H1 (cell line): Measurements from ENCODE around the gene SLC6A3. TPM values are rescaled to one million over a fixed set of nuclear protein-coding genes. Genes with fewer than 3 reads are reported as not detected.

Experiments
- CTCF ChIA-PET: fragments of 300-600 bp; sonication (Branson Sonifier 250); formaldehyde crosslinking; loops from one replicate; lab custom pipeline; 2021; ENCODE audit not compliant: partially characterized antibody; lab: Charles Lee
- POLR2A ChIA-PET: fragments of 300-600 bp; sonication (Branson Sonifier 250); formaldehyde crosslinking; loops from one replicate; lab custom pipeline; 2021; ENCODE audit warnings: inconsistent platforms; ENCODE audit not compliant: partially characterized antibody; lab: Charles Lee
- DNase-seq, 2 experiments: peaks; one replicate each; pipeline versions ENCODE4 v3.0.0 to v3.0.0-alpha.2; 2010 to 2022; ENCODE audit warnings: low spot score in 2 of 2, low read depth in 1 of 2, mixed read lengths in 1 of 2
- FAIRE-seq: peaks from 2 replicates; lab custom pipeline; 2011; peaks lifted over from hg19 to GRCh38; lab: Jason Lieb, UNC
- H2AFZ ChIP-seq: 2 replicates; pipeline ENCODE4 v1.8.1; 2012; ENCODE audit warnings: low read length, inconsistent platforms
- H2AK5ac ChIP-seq: 2 replicates; pipeline ENCODE4 v1.6.1; 2013; ENCODE audit warnings: low read depth, low read length
- H2BK120ac ChIP-seq: replicated peaks from 2 replicates; pipeline ENCODE3; 2013; ENCODE audit warnings: low read depth, low read length, inconsistent platforms
- H2BK12ac ChIP-seq: 2 replicates; pipeline ENCODE4 v1.6.1; 2013; ENCODE audit warnings: low read depth, low read length
- H2BK15ac ChIP-seq: 2 replicates; pipeline ENCODE4 v1.6.1; 2013; ENCODE audit warnings: low read length
- H2BK20ac ChIP-seq: 2 replicates; pipeline ENCODE4 v1.6.1; 2013; ENCODE audit warnings: low read length
- H2BK5ac ChIP-seq: 2 replicates; pipeline ENCODE4 v1.6.1; 2013; ENCODE audit warnings: low read depth, low read length
- H3K14ac ChIP-seq: 2 replicates; pipeline ENCODE4 v1.6.1; 2013; ENCODE audit warnings: inconsistent platforms; ENCODE audit not compliant: insufficient read length
- H3K18ac ChIP-seq: 2 replicates; pipeline ENCODE4 v1.6.1; 2013; ENCODE audit warnings: low read length; ENCODE audit errors: extremely low read depth
- H3K23ac ChIP-seq: 2 replicates; pipeline ENCODE4 v1.6.1; 2013; ENCODE audit warnings: inconsistent platforms; ENCODE audit not compliant: insufficient read length
- H3K23me2 ChIP-seq: 2 replicates; pipeline ENCODE4 v1.6.1; 2013; ENCODE audit warnings: low read depth, low read length
- H3K27ac ChIP-seq: 2 replicates; pipeline ENCODE4 v1.6.1; 2011; ENCODE audit warnings: low read depth, low read length, inconsistent platforms
- H3K27me3 ChIP-seq, 4 experiments: replicated peaks in 1 of 4; 1 replicate in 1 of 4; 2 replicates in 3 of 4; pipeline versions ENCODE4 v1.6.1 to v1.8.1; 2011 to 2013; ENCODE audit warnings: low read length in 3 of 4, mild to moderate bottlenecking in 3 of 4, inconsistent platforms in 2 of 4, mixed read lengths in 2 of 4, moderate library complexity in 1 of 4; ENCODE audit not compliant: control insufficient read depth in 3 of 4, insufficient read depth in 3 of 4; ENCODE audit errors: extremely low read depth in 1 of 4
- H3K36me3 ChIP-seq, 4 experiments: 2 replicates each; pipeline versions ENCODE4 v1.6.1 to v1.8.1; 2011 to 2013; ENCODE audit warnings: mild to moderate bottlenecking in 4 of 4, low read length in 3 of 4, moderate library complexity in 2 of 4, control low read depth in 1 of 4, inconsistent platforms in 1 of 4; ENCODE audit not compliant: insufficient read depth in 4 of 4, control insufficient read depth in 2 of 4
- H3K4ac ChIP-seq: replicated peaks from 2 replicates; pipeline ENCODE3; 2013; ENCODE audit warnings: low read length, low read depth, mixed read lengths, inconsistent platforms; ENCODE audit not compliant: insufficient read length
- H3K4me1 ChIP-seq, 4 experiments: replicated peaks in 1 of 4; 1 replicate in 1 of 4; 2 replicates in 3 of 4; pipeline versions ENCODE4 v1.6.1 to v1.8.1; 2011 to 2013; ENCODE audit warnings: low read length in 3 of 4, inconsistent platforms in 2 of 4, mixed read lengths in 1 of 4; ENCODE audit not compliant: insufficient read depth in 4 of 4, control insufficient read depth in 3 of 4
- H3K4me2 ChIP-seq, 2 experiments: 2 replicates each; pipeline versions ENCODE4 v1.6.1 to v1.8.1; 2011 to 2013; ENCODE audit warnings: low read depth in 2 of 2, low read length in 2 of 2, control low read depth in 1 of 2, inconsistent platforms in 1 of 2, mild to moderate bottlenecking in 1 of 2; ENCODE audit not compliant: insufficient read depth in 1 of 2
- H3K4me3 ChIP-seq, 4 experiments: fragments of 200-600, 300-600 bp in 1 of 4; sonication (generic), shearing (Covaris generic), sonication (Bioruptor Twin) in 1 of 4; 2 replicates each; pipeline versions ENCODE4 v1.5.1 to v1.8.1; 2011 to 2016; ENCODE audit warnings: low read length in 4 of 4, low read depth in 3 of 4, control low read depth in 2 of 4, inconsistent platforms in 2 of 4, mild to moderate bottlenecking in 2 of 4, mixed read lengths in 1 of 4, moderate library complexity in 1 of 4; ENCODE audit not compliant: insufficient read depth in 2 of 4; ENCODE audit errors: extremely low read depth in 1 of 4
- H3K56ac ChIP-seq: replicated peaks from 2 replicates; pipeline ENCODE3; 2013; ENCODE audit warnings: low read depth, mild to moderate bottlenecking, mixed read lengths, low read length, inconsistent platforms; ENCODE audit not compliant: insufficient read length
- H3K79me1 ChIP-seq: 2 replicates; pipeline ENCODE4 v1.6.1; 2013; ENCODE audit warnings: low read depth, low read length, control low read depth
- H3K79me2 ChIP-seq, 2 experiments: 2 replicates each; pipeline versions ENCODE4 v1.6.1 to v1.8.1; 2012 to 2013; ENCODE audit warnings: low read length in 2 of 2, mild to moderate bottlenecking in 2 of 2, inconsistent platforms in 1 of 2; ENCODE audit not compliant: insufficient read depth in 2 of 2, control insufficient read depth in 1 of 2
- H3K9ac ChIP-seq, 4 experiments: replicated peaks in 1 of 4; 1 replicate in 1 of 4; 2 replicates in 3 of 4; pipeline versions ENCODE4 v1.6.1 to v1.8.1; 2011 to 2013; ENCODE audit warnings: low read depth in 3 of 4, low read length in 3 of 4, control low read depth in 2 of 4, mild to moderate bottlenecking in 2 of 4, moderate library complexity in 2 of 4, inconsistent platforms in 1 of 4; ENCODE audit errors: extremely low read depth in 1 of 4
- H3K9me3 ChIP-seq, 2 experiments: 2 replicates each; pipeline versions ENCODE4 v1.6.1 to v1.8.1; 2012 to 2013; ENCODE audit warnings: mild to moderate bottlenecking in 2 of 2, moderate library complexity in 2 of 2, control low read depth in 1 of 2, inconsistent platforms in 1 of 2, low read depth in 1 of 2, low read length in 1 of 2, mixed read lengths in 1 of 2; ENCODE audit not compliant: insufficient read depth in 2 of 2
- H4K20me1 ChIP-seq, 2 experiments: replicated peaks in 1 of 2; 2 replicates each; pipeline versions ENCODE3 to v1.8.1; 2011 to 2013; ENCODE audit warnings: inconsistent platforms in 2 of 2, low read length in 2 of 2, mild to moderate bottlenecking in 1 of 2; ENCODE audit not compliant: insufficient read depth in 2 of 2, control insufficient read depth in 1 of 2
- H4K5ac ChIP-seq: 2 replicates; pipeline ENCODE4 v1.6.1; 2013; ENCODE audit warnings: low read length, low read depth, mixed read lengths, inconsistent platforms; ENCODE audit not compliant: insufficient read length
- H4K8ac ChIP-seq: 2 replicates; pipeline ENCODE4 v1.8.0; 2013; ENCODE audit warnings: mild to moderate bottlenecking, moderate library complexity, low read length, inconsistent platforms; ENCODE audit not compliant: insufficient read depth; ENCODE audit errors: extremely low read depth
- H4K91ac ChIP-seq: replicated peaks from 2 replicates; pipeline ENCODE3; 2013; ENCODE audit warnings: low read length, mixed read lengths, inconsistent platforms; ENCODE audit not compliant: insufficient read length
- ASH2L ChIP-seq: fragments of 200-600, 300-600 bp; sonication (generic); IDR thresholded peaks from one replicate; pipeline ENCODE4 v1.7.1; 2017; ENCODE audit warnings: low read length
- ATF3 ChIP-seq: IDR thresholded peaks from 2 replicates; pipeline ENCODE4 v1.6.1; 2011; ENCODE audit warnings: low read depth, mild to moderate bottlenecking, low read length; ENCODE audit not compliant: insufficient read depth
- BRCA1 ChIP-seq: IDR thresholded peaks from 2 replicates; pipeline ENCODE4 v1.6.1; 2012; ENCODE audit warnings: low read depth, low read length, improper control_type of control experiment
- CREB1 ChIP-seq: IDR thresholded peaks from 2 replicates; pipeline ENCODE4 v1.6.1; 2012; ENCODE audit warnings: inconsistent platforms
- EGR1 ChIP-seq: IDR thresholded peaks from 2 replicates; pipeline ENCODE4 v1.6.1; 2011; ENCODE audit warnings: low read depth, low read length, borderline replicate concordance
- JUN ChIP-seq: IDR thresholded peaks from 2 replicates; pipeline ENCODE4 v1.6.1; 2011; ENCODE audit warnings: low read depth, mild to moderate bottlenecking, improper control_type of control experiment, low read length
- KDM5A ChIP-seq: fragments of 200-600 bp; IDR thresholded peaks from 2 replicates; pipeline ENCODE4 v1.7.1; 2012; ENCODE audit warnings: mild to moderate bottlenecking, low read length, inconsistent platforms, mixed read lengths
- POLR2AphosphoS5 ChIP-seq: IDR thresholded peaks from 2 replicates; pipeline ENCODE4 v1.6.1; 2011; ENCODE audit warnings: low read depth, low read length
- POU5F1 ChIP-seq: IDR thresholded peaks from 2 replicates; pipeline ENCODE4 v1.6.1; 2011; ENCODE audit warnings: low read depth, mild to moderate bottlenecking, low read length, moderate library complexity
- RAD21 ChIP-seq, 2 experiments: IDR thresholded peaks in 1 of 2; conservative IDR thresholded peaks in 1 of 2; 2 replicates each; pipeline ENCODE4 v1.6.1; 2011; ENCODE audit warnings: low read depth in 2 of 2, low read length in 2 of 2, improper control_type of control experiment in 1 of 2, inconsistent platforms in 1 of 2, mild to moderate bottlenecking in 1 of 2, moderate library complexity in 1 of 2
- TCF12 ChIP-seq: IDR thresholded peaks from 2 replicates; pipeline ENCODE4 v1.6.1; 2011; ENCODE audit warnings: low read depth, mild to moderate bottlenecking, low read length
- TEAD4 ChIP-seq: IDR thresholded peaks from 2 replicates; pipeline ENCODE4 v1.6.1; 2012; ENCODE audit warnings: low read depth, low read length, inconsistent platforms, mixed read lengths
- YY1 ChIP-seq: IDR thresholded peaks from 2 replicates; pipeline ENCODE4 v1.6.1; 2011; ENCODE audit warnings: low read depth, mild to moderate bottlenecking, low read length
- ZNF274 ChIP-seq: IDR thresholded peaks from 2 replicates; pipeline ENCODE4 v1.7.0; 2012; ENCODE audit warnings: low read length, borderline replicate concordance; ENCODE audit errors: extremely low read depth
- WGBS, 2 experiments: shearing (Covaris generic) in 1 of 2; methylation state at CpG; one replicate each; pipeline versions ENCODE4 v1.1.6 to v1.1.7; 2013 to 2015; ENCODE audit warnings: low lambda C conversion rate in 2 of 2, mixed read lengths in 2 of 2, inconsistent platforms in 1 of 2, low coverage in 1 of 2, missing lambda C conversion rate in 1 of 2; ENCODE audit not compliant: insufficient replicate concordance in 2 of 2, insufficient coverage in 1 of 2, insufficient read length in 1 of 2; ENCODE audit errors: extremely low coverage in 1 of 2, missing lambda C conversion rate in 1 of 2; 5-methylcytosine and 5-hydroxymethylcytosine counted together
- polyA plus RNA-seq, 7 experiments: library from polyadenylated mRNA; depleted of rRNA in 3 of 7; stranded (reverse) in 5 of 7; unstranded in 2 of 7; fragments of >200 nt in 5 of 7; fragments of 200-250 nt in 2 of 7; gene quantifications; 1 replicate in 5 of 7; 2 replicates in 1 of 7; 4 replicates in 1 of 7; pipeline versions ENCODE4 v1.2.1 to v1.2.3, GENCODE V29; 2011 to 2013; ENCODE audit warnings: missing spikeins in 2 of 7, mixed read lengths in 2 of 7
- total RNA-seq: library from RNA; stranded (reverse); fragmentation: NEBNext Ultra II Directional; extraction: Animal tissue kit (Norgen Biotek cat#: 25700); gene quantifications from 2 replicates; pipeline ENCODE4 v1.2.1, GENCODE V29; 2021

Gene SLC6A3
- total and polyA plus RNA-seq, 2 of the 8 experiments (the other 6 are each of a cell fraction or from before 2014, with no cell fraction given) = 0.48 to 0.91 TPM

GRCh38 chr5:1435369-1435768 is 9.9 kb downstream of the SLC6A3 start:
- Histone ChIP-seq H3K18ac (no peak overlapping the region), H2BK120ac (no peak overlapping the region), H3K9ac (no peak overlapping the region), H3K36me3 (no peaks in the 10 kb centered on the region), H3K4me1 (peaks cover 0 to 5% (median 0%) of the 10 kb centered on the region in 4 experiments; a peak in 2 of 7 replicates), H3K4me2 (no peak overlapping the region), H3K79me1 (no peaks in the 10 kb centered on the region), H3K56ac (no peak overlapping the region), H4K20me1 (no peaks in the 10 kb centered on the region), H3K4ac (no peak overlapping the region), H3K23ac (no peak overlapping the region), H3K9me3 (peaks cover 19 to 32% of the 10 kb centered on the region in 2 experiments), H2AFZ (no peak overlapping the region), H3K4me3 (no peak overlapping the region), H3K27ac (no peak overlapping the region), H4K5ac (no peak overlapping the region), H2AK5ac (no peak overlapping the region), H3K23me2 (peaks cover 5% of the 10 kb centered on the region; the same call in 1 of the 2 replicates), H3K79me2 (no peaks in the 10 kb centered on the region), H2BK12ac (no peak overlapping the region), H2BK5ac (no peak overlapping the region), H2BK15ac (no peak overlapping the region), H4K8ac (no peak overlapping the region), H3K14ac (no peak overlapping the region), H4K91ac (no peak overlapping the region), H2BK20ac (no peak overlapping the region), H3K27me3 (peaks cover 0 to 3% (median 0%) of the 10 kb centered on the region in 4 experiments; a peak in 1 of 7 replicates)
- no peak for DNase-seq
- ChIA-PET CTCF (no interaction called here), POLR2A (no interaction called here)
- WGBS, 2 experiments = 87% methylated on average over 2 of the region's 2 CpGs; no CpG with 5 or more reads in 1 of the 2 experiments
- no peak for FAIRE-seq
- no peak for TF ChIP-seq JUN
- no peak for TF ChIP-seq TEAD4
- no peak for TF ChIP-seq ASH2L
- TF ChIP-seq TCF12 = no peak
- TF ChIP-seq CREB1 = no peak
- TF ChIP-seq EGR1 = no peak
- TF ChIP-seq ATF3 = no peak
- no peak for TF ChIP-seq ZNF274
- no peak for TF ChIP-seq BRCA1
- TF ChIP-seq POLR2AphosphoS5 = no peak
- no peak for TF ChIP-seq YY1
- TF ChIP-seq KDM5A = no peak
- TF ChIP-seq RAD21 (IDR thresholded peaks at IDR 0.05 in 1 of 2, conservative IDR thresholded peaks at IDR 0.05 in 1 of 2; ENCODE audit: low read depth in 2 of 2, low read length in 2 of 2) = no peak
- no peak for TF ChIP-seq POU5F1
